B cell (primary cell): Measurements from ENCODE around the gene LAMTOR5. TPM values are rescaled to one million over a fixed set of nuclear protein-coding genes. Genes with fewer than 3 reads are reported as not detected.
"Not testable (repeated sequence)": the region's sequence is repeated elsewhere in the genome, so short reads cannot be mapped to it uniquely, and the experiment has no call there.

ENCODE experiments used
- ATAC-seq: fragments of 200-7000 bp; cut with Tn5 transposase; one replicate; pipeline ENCODE4 v1.10.0; 2021; ENCODE audit warnings: low read depth, mild to moderate bottlenecking, moderate number of reproducible peaks, moderate library complexity
- CTCF ChIA-PET: fragments of 350-600 bp; sonication (Branson Sonifier 250); formaldehyde crosslinking; loops from one replicate; lab custom pipeline; 2021; ENCODE audit warnings: antibody characterized with exemption, inconsistent platforms; lab: Charles Lee
- POLR2A ChIA-PET: fragments of 350-600 bp; sonication (Branson Sonifier 250); formaldehyde crosslinking; loops from one replicate; lab custom pipeline; 2021; ENCODE audit warnings: antibody characterized with exemption; lab: Charles Lee
- DNase-seq: peaks from one replicate; pipeline ENCODE4 v3.0.0; 2013
- H2AFZ ChIP-seq: 2 replicates; pipeline ENCODE4 v1.6.1; 2012; ENCODE audit warnings: mild to moderate bottlenecking, low read depth, low read length; ENCODE audit not compliant: insufficient read depth, poor library complexity, severe bottlenecking
- H3K27ac ChIP-seq, 2 donors: 1 replicate in 1 of 2; 2 replicates in 1 of 2; pipeline ENCODE4 v1.5.1; 2012 to 2013; ENCODE audit warnings: low read length in 2 of 2, mild to moderate bottlenecking in 2 of 2, moderate library complexity in 1 of 2
- H3K27me3 ChIP-seq, 4 experiments: fragments of 200-600 bp in 1 of 4; sonication (generic) in 1 of 4; replicated peaks in 1 of 4; 1 replicate in 2 of 4; 2 replicates in 2 of 4; pipeline versions ENCODE4 v1.6.1 to v1.7.0; 2013 to 2016; ENCODE audit warnings: low read length in 3 of 4, mild to moderate bottlenecking in 2 of 4, mixed read lengths in 1 of 4, moderate library complexity in 1 of 4; ENCODE audit not compliant: insufficient read depth in 4 of 4, control insufficient read depth in 3 of 4; ENCODE audit errors: control extremely low read depth in 1 of 4
- H3K36me3 ChIP-seq, 2 experiments: replicated peaks in 1 of 2; 1 replicate in 1 of 2; 2 replicates in 1 of 2; pipeline versions ENCODE4 v1.6.1 to v1.7.1; 2013; ENCODE audit warnings: low read length in 1 of 2; ENCODE audit not compliant: insufficient read depth in 2 of 2, control insufficient read depth in 1 of 2; ENCODE audit errors: control extremely low read depth in 1 of 2, extremely low read depth in 1 of 2
- H3K4me1 ChIP-seq, 2 donors: fragments of 200-600 bp in 1 of 2; sonication (generic) in 1 of 2; 1 replicate in 1 of 2; 2 replicates in 1 of 2; pipeline versions ENCODE4 v1.5.1 to v1.6.1; 2013 to 2017; ENCODE audit warnings: low read length in 2 of 2; ENCODE audit not compliant: control insufficient read depth in 2 of 2, insufficient read depth in 2 of 2
- H3K4me2 ChIP-seq: replicated peaks from 2 replicates; pipeline ENCODE3; 2012; ENCODE audit warnings: mild to moderate bottlenecking, low read depth, low read length; ENCODE audit not compliant: poor library complexity, severe bottlenecking
- H3K4me3 ChIP-seq, 5 experiments: fragments of 200-600 bp in 1 of 5; sonication (generic) in 1 of 5; 1 replicate in 3 of 5; 2 replicates in 2 of 5; pipeline versions ENCODE4 v1.5.1 to v1.7.0; 2011 to 2016; ENCODE audit warnings: low read length in 4 of 5, mild to moderate bottlenecking in 4 of 5, low read depth in 2 of 5, control low read depth in 1 of 5, moderate library complexity in 1 of 5; ENCODE audit not compliant: insufficient read depth in 1 of 5; ENCODE audit errors: control extremely low read depth in 1 of 5, extremely low read depth in 1 of 5
- H3K79me2 ChIP-seq: fragments of 200-600 bp; sonication (generic); one replicate; pipeline ENCODE4 v1.6.0; 2016; ENCODE audit warnings: low read length; ENCODE audit not compliant: control insufficient read depth, insufficient read depth
- H3K9ac ChIP-seq: fragments of 200-600 bp; sonication (generic); 2 replicates; pipeline ENCODE4 v1.6.1; 2017; ENCODE audit warnings: mild to moderate bottlenecking, low read length, moderate library complexity
- H3K9me3 ChIP-seq, 3 donors: one replicate each; pipeline versions ENCODE4 v1.6.1 to v1.7.1; 2013; ENCODE audit warnings: low read length in 2 of 3; ENCODE audit not compliant: control insufficient read depth in 2 of 3, insufficient read depth in 1 of 3; ENCODE audit errors: control extremely low read depth in 1 of 3
- H4K20me1 ChIP-seq: 2 replicates; pipeline ENCODE4 v1.6.0; 2012; ENCODE audit warnings: mild to moderate bottlenecking, low read length; ENCODE audit not compliant: insufficient read depth, control insufficient read depth, poor library complexity, severe bottlenecking
- H3K27ac Mint-ChIP-seq: one replicate; pipeline ENCODE4 v1.8.0; 2021; ENCODE audit warnings: mixed read lengths
- H3K27me3 Mint-ChIP-seq: one replicate; pipeline ENCODE4 v1.8.0; 2021; ENCODE audit warnings: mixed read lengths
- H3K4me1 Mint-ChIP-seq: one replicate; pipeline ENCODE4 v1.8.0; 2021; ENCODE audit warnings: mixed read lengths
- H3K4me3 Mint-ChIP-seq: one replicate; pipeline ENCODE4 v1.8.0; 2021; ENCODE audit warnings: mixed read lengths
- H3K9me3 Mint-ChIP-seq: one replicate; pipeline ENCODE4 v1.8.0; 2022; ENCODE audit warnings: mixed read lengths; ENCODE audit not compliant: insufficient read depth
- CTCF ChIP-seq: fragments of 200-600 bp; IDR thresholded peaks from one replicate; pipeline ENCODE4 v1.8.0; 2022; ENCODE audit warnings: antibody characterized with exemption, mild to moderate bottlenecking
- EZH2 ChIP-seq: IDR thresholded peaks from 2 replicates; pipeline ENCODE4 v1.6.1; 2012; ENCODE audit warnings: borderline replicate concordance, low read depth, mild to moderate bottlenecking, moderate library complexity, low read length; ENCODE audit not compliant: insufficient read depth, poor library complexity, severe bottlenecking
- WGBS: methylation state at CpG from one replicate; pipeline ENCODE4 v1.1.5; 2013; ENCODE audit warnings: missing lambda C conversion rate; ENCODE audit not compliant: insufficient coverage; 5-methylcytosine and 5-hydroxymethylcytosine counted together
- intact Hi-C: fragments of 100-400 bp; cut with micrococcal nuclease; formaldehyde crosslinking; loops from one replicate; pipeline ENCODE4 v1.10.0; 2022
- polyA plus RNA-seq: library from polyadenylated mRNA; depleted of rRNA; stranded (reverse); fragments of >200 nt; gene quantifications from 2 replicates; pipeline ENCODE4 v1.2.3, GENCODE V29; 2012
- total RNA-seq, 2 donors: library from RNA; stranded (reverse); fragments of 120-200 nt in 1 of 2; gene quantifications; 1 replicate in 1 of 2; 2 replicates in 1 of 2; pipeline versions ENCODE4 v1.2.3 to v1.2.4, GENCODE V29; 2013 to 2022

The LAMTOR5 gene
- total and polyA plus RNA-seq, 2 donors (not counting 1 experiment from before 2014, with no cell fraction given), result 145 to 253 TPM

DNA sequence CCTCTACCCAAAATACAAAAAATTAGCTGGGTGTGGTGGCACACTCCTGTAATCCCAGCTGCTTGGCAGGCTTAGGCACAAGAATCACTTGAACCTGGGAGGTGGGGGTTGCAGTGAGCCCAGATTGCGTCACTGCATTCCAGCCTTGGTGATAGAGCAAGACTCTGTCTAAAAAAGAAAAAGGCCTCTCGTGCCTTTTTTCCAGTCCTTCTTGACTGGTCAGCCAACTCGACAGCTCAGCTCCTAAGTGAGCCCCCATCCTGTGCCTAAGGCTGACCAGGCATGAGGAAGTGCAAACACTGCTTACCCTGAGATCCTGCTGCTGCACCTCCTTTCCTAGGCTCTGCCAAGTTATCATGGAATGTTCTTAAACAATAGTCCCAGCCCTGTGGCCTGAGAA is 33.4 kb upstream of the LAMTOR5 start:
- Histone ChIP-seq H3K36me3 (no peaks in the 10 kb centered on the region), H4K20me1 (no peaks in the 10 kb centered on the region), H3K4me2 (no peak overlapping the region), H2AFZ (no peak overlapping the region), H3K4me1 (no peaks in the 10 kb centered on the region), H3K79me2 (no peaks in the 10 kb centered on the region), H3K9ac (no peak overlapping the region), H3K4me3 (no peak overlapping the region), H3K27ac (no peak overlapping the region), H3K27me3 (peaks cover 0 to 9% (median 2%) of the 10 kb centered on the region in 4 experiments), H3K9me3 (no peaks in the 10 kb centered on the region)
- Mint-ChIP-seq H3K9me3 (no peaks in the 10 kb centered on the region), H3K4me1 (no peaks in the 10 kb centered on the region), H3K4me3 (no peak overlapping the region), H3K27ac (no peak overlapping the region), H3K27me3 (peaks cover 32% of the 10 kb centered on the region)
- ATAC-seq (no peak), DNase-seq (no peak)
- ChIA-PET CTCF (interaction anchor here (1.1 to 1.5 kb wide), 2 partner anchors 55 to 233 kb away, joined by 3 to 4 read pairs; no protein-coding TSS in a partner anchor), POLR2A (no interaction called here)
- WGBS, result 83% methylated on average over 3 of the region's 3 CpGs
- TF ChIP-seq CTCF (no peak), EZH2 (no peak)
- intact Hi-C loops, result no loop called here

- H3K27ac Mint-ChIP-seq, H4K20me1 ChIP-seq, H3K4me2 ChIP-seq, H2AFZ ChIP-seq, H3K9me3 Mint-ChIP-seq, DNase-seq, CTCF ChIA-PET, POLR2A ChIA-PET, H3K4me1 ChIP-seq, H3K4me1 Mint-ChIP-seq, H3K9me3 ChIP-seq, ATAC-seq, H3K9ac ChIP-seq, H3K79me2 ChIP-seq, H3K27ac ChIP-seq, H3K27me3 ChIP-seq, H3K36me3 ChIP-seq, H3K4me3 ChIP-seq, H3K4me3 Mint-ChIP-seq: not testable (repeated sequence)
- WGBS, result no CpG with 5 or more reads among the region's 3 CpGs
- peaks cover 32% of the 10 kb centered on the region for H3K27me3 Mint-ChIP-seq
- intact Hi-C loops, result loop anchor here (1.0 kb wide), 1 partner anchor 28 kb away; no protein-coding TSS in a partner anchor
Observed at GRCh38 chr1:110439873-110440272, 32.4 kb upstream of the LAMTOR5 start.
